Cerebellar cortex (tissue), 1 donor: ENCODE measurements around the gene MOB1B.
A peak's percentile ranks its signal among the peaks of the same experiment; 100 is the strongest.
"Not testable (repeated sequence)": the region's sequence is repeated elsewhere in the genome, so short reads cannot be mapped to it uniquely, and the experiment has no call there.

ENCODE experiments used
- DNase-seq: peaks from one replicate; pipeline ENCODE4 v3.0.0-alpha.2; 2015; ENCODE audit warnings: low spot score

Gene MOB1B

GRCh38 chr4:71008196-71008595 is 106.0 kb downstream of the MOB1B start:
- DNase-seq, result no peak

GRCh38 chr4:71009086-71009485 is 106.9 kb downstream of the MOB1B start:
- DNase-seq, result no peak

GRCh38 chr4:71009890-71010588 is 107.9 kb downstream of the MOB1B start:
- peak; percentile 76 for DNase-seq

- DNase-seq, result no peak
These were observed 109.3 kb downstream of the MOB1B start for GRCh38 chr4:71011451-71011850.

GRCh38 chr4:71017391-71017790 is 115.2 kb downstream of the MOB1B start:
- not testable (repeated sequence) for DNase-seq

GRCh38 chr4:71020611-71021010 is 118.4 kb downstream of the MOB1B start:
- no peak for DNase-seq

GRCh38 chr4:71025654-71026053 is 123.5 kb downstream of the MOB1B start:
- no peak for DNase-seq

GRCh38 chr4:71026086-71026485 is 123.9 kb downstream of the MOB1B start:
- DNase-seq, result peak; percentile 47

- DNase-seq, result no peak
These were observed 125.4 kb downstream of the MOB1B start for GRCh38 chr4:71027611-71028010.

- no peak for DNase-seq
These were observed 127.3 kb downstream of the MOB1B start for GRCh38 chr4:71029504-71029903.

- not testable (repeated sequence) for DNase-seq
These were observed 129.9 kb downstream of the MOB1B start for GRCh38 chr4:71032106-71032505.
